ENCODE results near the gene ADAMTS14. TPM values are rescaled to one million over a fixed set of nuclear protein-coding genes. Genes with fewer than 3 reads are reported as not detected.

The ADAMTS14 gene
- total RNA-seq, 1 experiment from 2014 or later: 1.6 TPM

DNA sequence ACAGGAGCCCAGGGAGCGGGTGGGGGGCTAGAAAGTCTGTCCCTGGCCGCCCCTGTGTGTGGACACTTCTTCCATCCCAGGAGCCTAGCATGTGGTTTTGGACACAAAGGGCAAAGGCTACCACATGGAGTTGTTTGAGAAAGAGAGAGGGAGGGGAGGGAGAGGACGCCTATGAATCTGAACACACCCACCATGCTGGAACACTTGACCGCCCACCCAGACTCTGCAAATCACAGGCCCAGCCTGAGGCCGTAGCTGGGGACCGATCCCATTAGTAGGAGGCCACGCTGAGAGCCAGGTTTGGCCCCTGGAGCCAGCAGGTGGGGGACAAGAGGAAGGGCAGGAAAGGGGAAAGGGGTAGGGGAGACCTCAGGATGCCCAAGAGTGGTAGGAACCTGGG, 39.6 kb downstream of the ADAMTS14 start:
- Histone ChIP-seq H2BK15ac (ENCODE audit: low read depth, low read length) (no peak overlapping the region), H3T11ph (ENCODE audit: low read length) (no peak overlapping the region), H4K20me1 (ENCODE audit: control insufficient read depth, insufficient read depth, insufficient read length) (no peaks in the 10 kb centered on the region), H2BK5ac (ENCODE audit: insufficient read length, low read length) (no peak overlapping the region), H3K9ac (ENCODE audit: extremely low read depth, insufficient read length, low read length) (no peak overlapping the region), H2AFZ (ENCODE audit: low read length) (no peak overlapping the region), H4K8ac (replicated peaks; ENCODE audit: insufficient read length, low read depth, low read length) (no peak overlapping the region), H3K79me1 (ENCODE audit: insufficient read depth, low read depth, low read length, poor library complexity, severe bottlenecking) (no peaks in the 10 kb centered on the region), H3K23ac (ENCODE audit: insufficient read length, low read depth, low read length) (no peak overlapping the region), H3K9me3 (ENCODE audit: control insufficient read depth, low read depth, low read length) (no peaks in the 10 kb centered on the region), H3K4me2 (ENCODE audit: insufficient read depth, insufficient read length, low read length) (no peak overlapping the region), H3K79me2 (ENCODE audit: insufficient read depth, low read length) (no peaks in the 10 kb centered on the region), H2BK12ac (ENCODE audit: insufficient read length, low read depth, low read length) (no peak overlapping the region), H3K14ac (ENCODE audit: insufficient read depth, low read length) (no peak overlapping the region), H4K5ac (ENCODE audit: insufficient read length, low read depth, low read length) (no peak overlapping the region), H3K27me3 (ENCODE audit: insufficient read depth, low read length) (no peaks in the 10 kb centered on the region), H3K4ac (ENCODE audit: low read depth, low read length) (no peak overlapping the region), H2AK5ac (ENCODE audit: insufficient read length, low read length) (no peak overlapping the region), H3K56ac (ENCODE audit: insufficient read length, low read depth, low read length) (no peak overlapping the region), H3K4me1 (ENCODE audit: insufficient read depth, low read length) (no peaks in the 10 kb centered on the region), H3K18ac (ENCODE audit: insufficient read length, low read depth, low read length) (no peak overlapping the region), H3K23me2 (ENCODE audit: insufficient read length, low read depth, low read length, poor library complexity, severe bottlenecking) (no peaks in the 10 kb centered on the region), H2BK20ac (ENCODE audit: low read depth, low read length, poor library complexity, severe bottlenecking) (no peak overlapping the region), H2BK120ac (ENCODE audit: low read depth, low read length, poor library complexity, severe bottlenecking) (no peak overlapping the region), H4K91ac (ENCODE audit: insufficient read length, low read depth, low read length) (no peak overlapping the region), H3K27ac (ENCODE audit: insufficient read length, low read depth, low read length) (no peak overlapping the region)
- Mint-ChIP-seq H3K4me1 (peaks cover 15 to 19% of the 10 kb centered on the region in 2 experiments), H3K9me3 (no peaks in the 10 kb centered on the region), H3K4me3 (no peak overlapping the region), H3K36me3 (ENCODE audit: insufficient read depth in 1 of 3, low read depth in 3 of 3) (no peaks in the 10 kb centered on the region; a peak in 1 of 7 replicates), H3K27me3 (ENCODE audit: low read depth) (no peaks in the 10 kb centered on the region; the same call in 1 of the 2 replicates), H3K27ac (0 out of 7 replicates have a peak overlapping the region, but pooled peaks of 1 of the 3 experiments have one; percentile 19)
- WGBS (ENCODE audit: extremely low coverage, insufficient read length, low lambda C conversion rate): no CpG with 5 or more reads among the region's 7 CpGs
- TF ChIP-seq, protein P1, sequence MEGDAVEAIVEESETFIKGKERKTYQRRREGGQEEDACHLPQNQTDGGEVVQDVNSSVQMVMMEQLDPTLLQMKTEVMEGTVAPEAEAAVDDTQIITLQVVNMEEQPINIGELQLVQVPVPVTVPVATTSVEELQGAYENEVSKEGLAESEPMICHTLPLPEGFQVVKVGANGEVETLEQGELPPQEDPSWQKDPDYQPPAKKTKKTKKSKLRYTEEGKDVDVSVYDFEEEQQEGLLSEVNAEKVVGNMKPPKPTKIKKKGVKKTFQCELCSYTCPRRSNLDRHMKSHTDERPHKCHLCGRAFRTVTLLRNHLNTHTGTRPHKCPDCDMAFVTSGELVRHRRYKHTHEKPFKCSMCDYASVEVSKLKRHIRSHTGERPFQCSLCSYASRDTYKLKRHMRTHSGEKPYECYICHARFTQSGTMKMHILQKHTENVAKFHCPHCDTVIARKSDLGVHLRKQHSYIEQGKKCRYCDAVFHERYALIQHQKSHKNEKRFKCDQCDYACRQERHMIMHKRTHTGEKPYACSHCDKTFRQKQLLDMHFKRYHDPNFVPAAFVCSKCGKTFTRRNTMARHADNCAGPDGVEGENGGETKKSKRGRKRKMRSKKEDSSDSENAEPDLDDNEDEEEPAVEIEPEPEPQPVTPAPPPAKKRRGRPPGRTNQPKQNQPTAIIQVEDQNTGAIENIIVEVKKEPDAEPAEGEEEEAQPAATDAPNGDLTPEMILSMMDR (conservative IDR thresholded peaks at IDR 0.05): no peak
- no peak for DNase-seq
